Measurements from ENCODE around the gene PIGK. TPM values are rescaled to one million over a fixed set of nuclear protein-coding genes. Genes with fewer than 3 reads are reported as not detected.

The PIGK gene
- total and polyA plus RNA-seq, 2 donors (not counting 1 experiment from before 2014, with no cell fraction given), result 3.1 to 14.9 TPM

- Mint-ChIP-seq H3K9me3 (ENCODE audit: insufficient read depth) (no peaks in the 10 kb centered on the region), H3K4me1 (no peaks in the 10 kb centered on the region), H3K27me3 (peaks cover 17% of the 10 kb centered on the region), H3K27ac (no peak overlapping the region), H3K4me3 (no peak overlapping the region)
- ATAC-seq (ENCODE audit: low read depth) (no peak), DNase-seq (no peak)
- H3K4me3 ChIP-seq (ENCODE audit: control extremely low read depth in 1 of 5, extremely low read depth in 1 of 5, insufficient read depth in 1 of 5, low read depth in 2 of 5, low read length in 4 of 5), result no peak overlapping the region
- WGBS (ENCODE audit: insufficient coverage), result no CpG with 5 or more reads among the region's 1 CpG
- no peaks in the 10 kb centered on the region for H4K20me1 ChIP-seq (ENCODE audit: control insufficient read depth, insufficient read depth, low read length, poor library complexity, severe bottlenecking)
- CTCF ChIA-PET, result no interaction called here
- no peak overlapping the region for H2AFZ ChIP-seq (ENCODE audit: insufficient read depth, low read depth, low read length, poor library complexity, severe bottlenecking)
- no peaks in the 10 kb centered on the region for H3K27me3 ChIP-seq (replicated peaks in 1 of 4; ENCODE audit: control extremely low read depth in 1 of 4, control insufficient read depth in 3 of 4, insufficient read depth in 4 of 4, low read length in 3 of 4)
- intact Hi-C loops (cut with micrococcal nuclease), result no loop called here
- H3K4me2 ChIP-seq (replicated peaks; ENCODE audit: low read depth, low read length, poor library complexity, severe bottlenecking), result no peak overlapping the region
- no peaks in the 10 kb centered on the region for H3K4me1 ChIP-seq (ENCODE audit: control insufficient read depth in 2 of 2, insufficient read depth in 2 of 2, low read length in 2 of 2)
- no peaks in the 10 kb centered on the region for H3K79me2 ChIP-seq (ENCODE audit: control insufficient read depth, insufficient read depth, low read length)
- POLR2A ChIA-PET, result no interaction called here
- TF ChIP-seq CTCF (IDR thresholded peaks at IDR 0.05) (no peak), EZH2 (IDR thresholded peaks at IDR 0.05; ENCODE audit: borderline replicate concordance, insufficient read depth, low read depth, low read length, poor library complexity, severe bottlenecking) (no peak)
- H3K36me3 ChIP-seq (replicated peaks in 1 of 2; ENCODE audit: control extremely low read depth in 1 of 2, control insufficient read depth in 1 of 2, extremely low read depth in 1 of 2, insufficient read depth in 2 of 2, low read length in 1 of 2), result no peaks in the 10 kb centered on the region
- no peak overlapping the region for H3K27ac ChIP-seq (ENCODE audit: low read length in 2 of 2)
- no peak overlapping the region for H3K9ac ChIP-seq (ENCODE audit: low read length)
- peaks cover 0 to 4% (median 2%) of the 10 kb centered on the region in 3 donors for H3K9me3 ChIP-seq (ENCODE audit: control extremely low read depth in 1 of 3, control insufficient read depth in 2 of 3, insufficient read depth in 1 of 3, low read length in 2 of 3)
Observed at GRCh38 chr1:77238462-77238861, 19.2 kb upstream of the PIGK start.

GRCh38 chr1:77234943-77235342 lies 15.7 kb upstream of the PIGK start:
- peaks cover 15% of the 10 kb centered on the region for H3K27me3 Mint-ChIP-seq
- no peak overlapping the region for H3K27ac Mint-ChIP-seq
- Histone ChIP-seq H3K4me1 (ENCODE audit: control insufficient read depth in 2 of 2, insufficient read depth in 2 of 2, low read length in 2 of 2) (no peaks in the 10 kb centered on the region), H4K20me1 (ENCODE audit: control insufficient read depth, insufficient read depth, low read length, poor library complexity, severe bottlenecking) (no peaks in the 10 kb centered on the region), H3K9ac (ENCODE audit: low read length) (no peak overlapping the region), H3K4me3 (ENCODE audit: control extremely low read depth in 1 of 5, extremely low read depth in 1 of 5, insufficient read depth in 1 of 5, low read depth in 2 of 5, low read length in 4 of 5) (no peak overlapping the region), H3K4me2 (replicated peaks; ENCODE audit: low read depth, low read length, poor library complexity, severe bottlenecking) (no peak overlapping the region), H2AFZ (ENCODE audit: insufficient read depth, low read depth, low read length, poor library complexity, severe bottlenecking) (no peak overlapping the region), H3K9me3 (ENCODE audit: control extremely low read depth in 1 of 3, control insufficient read depth in 2 of 3, insufficient read depth in 1 of 3, low read length in 2 of 3) (peaks cover 2 to 5% (median 3%) of the 10 kb centered on the region in 3 donors), H3K27ac (ENCODE audit: low read length in 2 of 2) (no peak overlapping the region), H3K79me2 (ENCODE audit: control insufficient read depth, insufficient read depth, low read length) (no peaks in the 10 kb centered on the region), H3K27me3 (replicated peaks in 1 of 4; ENCODE audit: control extremely low read depth in 1 of 4, control insufficient read depth in 3 of 4, insufficient read depth in 4 of 4, low read length in 3 of 4) (no peaks in the 10 kb centered on the region), H3K36me3 (replicated peaks in 1 of 2; ENCODE audit: control extremely low read depth in 1 of 2, control insufficient read depth in 1 of 2, extremely low read depth in 1 of 2, insufficient read depth in 2 of 2, low read length in 1 of 2) (no peaks in the 10 kb centered on the region)
- H3K4me3 Mint-ChIP-seq, result no peak overlapping the region
- DNase-seq (no peak), ATAC-seq (ENCODE audit: low read depth) (no peak)
- POLR2A ChIA-PET, result no interaction called here
- intact Hi-C loops (cut with micrococcal nuclease), result no loop called here
- peaks cover 2% of the 10 kb centered on the region for H3K9me3 Mint-ChIP-seq (ENCODE audit: insufficient read depth)
- WGBS (ENCODE audit: insufficient coverage), result no CpG with 5 or more reads among the region's 1 CpG
- H3K4me1 Mint-ChIP-seq, result no peaks in the 10 kb centered on the region
- CTCF ChIA-PET, result no interaction called here
- TF ChIP-seq CTCF (IDR thresholded peaks at IDR 0.05), result no peak
- no peak for TF ChIP-seq EZH2 (IDR thresholded peaks at IDR 0.05; ENCODE audit: borderline replicate concordance, insufficient read depth, low read depth, low read length, poor library complexity, severe bottlenecking)

All from B cell (primary cell).